Urothelium cell line (cell line): ENCODE measurements around the gene PSMG3.
A peak's percentile ranks its signal among the peaks of the same experiment; 100 is the strongest.

Experiments used
- DNase-seq: peaks from one replicate; pipeline ENCODE4 v3.0.0; 2011; ENCODE audit warnings: low spot score, mixed read lengths
- FAIRE-seq: peaks from 2 replicates; lab custom pipeline; 2011; peaks lifted over from hg19 to GRCh38; lab: Jason Lieb, UNC

The PSMG3 gene

GRCh38 chr7:1580422-1581030 lies 10.7 kb upstream of the PSMG3 start:
- DNase-seq (no peak), FAIRE-seq (no peak)

GRCh38 chr7:1579481-1580421 lies 9.9 kb upstream of the PSMG3 start:
- FAIRE-seq: peak; percentile 96

DNA sequence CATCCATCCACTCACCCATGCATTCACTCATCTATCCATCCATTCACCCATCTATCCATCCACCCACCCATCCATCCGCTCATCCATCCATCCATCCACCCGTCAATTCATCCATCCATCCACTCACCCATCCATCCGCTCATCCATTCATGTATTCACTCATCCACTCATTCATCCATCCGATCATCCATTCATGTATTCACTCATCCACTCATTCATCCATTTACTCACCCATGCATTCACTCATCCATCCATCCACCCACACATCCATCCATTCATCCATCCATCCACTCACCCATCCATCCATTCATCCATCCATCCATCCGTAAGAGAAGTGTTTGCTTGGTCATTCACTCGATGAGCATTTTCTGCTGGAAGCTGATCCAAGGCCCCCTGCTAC lies 8.7 kb upstream of the PSMG3 start:
- FAIRE-seq (no peak), DNase-seq (no peak)

More at GRCh38 chr7:1579481-1580421, 9.9 kb upstream of the PSMG3 start:
- peak; percentile 96 for DNase-seq

DNA sequence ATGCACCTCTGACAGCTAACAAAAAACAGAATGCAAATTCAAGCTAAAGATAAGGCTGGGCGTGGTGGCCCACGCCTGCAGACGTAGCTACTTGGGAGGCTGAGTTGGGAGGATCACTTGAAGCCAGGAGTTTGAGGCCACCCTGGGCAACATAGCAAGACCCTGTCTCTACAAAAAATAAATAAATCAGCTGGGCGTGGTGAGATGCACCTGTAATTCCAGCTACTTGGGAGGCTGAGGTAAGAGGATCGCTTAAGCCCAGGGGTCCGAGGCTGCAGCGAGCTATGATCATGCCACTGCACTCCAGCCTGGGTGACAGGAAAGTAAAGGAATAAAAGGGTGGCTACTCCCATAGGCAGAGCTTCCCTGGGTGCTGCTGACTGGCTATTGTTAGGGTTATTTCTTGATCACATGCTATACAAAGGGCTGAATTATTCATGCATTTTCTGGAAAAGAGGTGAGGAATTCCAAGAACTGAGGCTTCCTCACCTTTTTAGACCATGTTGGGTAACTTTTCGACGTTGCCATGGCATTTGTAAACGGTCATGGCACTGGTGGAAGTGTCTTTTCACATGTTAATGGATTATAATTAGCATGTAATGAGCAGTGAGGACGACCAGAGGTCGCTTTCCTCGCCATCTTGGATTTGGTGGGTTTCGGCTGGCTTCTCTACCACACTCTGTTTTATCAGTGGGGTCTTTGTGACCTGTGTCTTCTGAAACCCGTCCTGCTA lies 6.9 kb upstream of the PSMG3 start:
- DNase-seq (no peak), FAIRE-seq (no peak)

DNA sequence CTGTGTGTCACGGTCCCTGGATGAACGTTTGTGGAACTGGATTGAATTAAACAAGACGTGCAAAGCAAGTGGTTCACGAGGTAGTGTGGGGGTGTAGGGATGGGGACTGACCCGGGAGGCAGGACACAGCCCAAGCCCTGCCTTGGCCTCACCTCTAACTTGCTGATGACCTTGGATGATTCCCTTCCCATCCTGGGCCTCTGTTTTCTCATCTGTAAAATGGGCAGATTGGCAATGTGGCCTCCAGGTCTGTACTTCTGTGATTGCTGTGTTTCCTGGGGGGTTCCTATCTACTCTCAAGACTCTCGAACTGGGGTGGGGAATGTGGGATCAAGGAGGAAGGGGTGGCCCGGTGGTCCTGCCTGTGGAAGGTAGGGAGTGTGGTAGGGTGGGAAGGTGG lies 6.0 kb upstream of the PSMG3 start:
- FAIRE-seq (peak; percentile 52), DNase-seq (no peak)

DNA sequence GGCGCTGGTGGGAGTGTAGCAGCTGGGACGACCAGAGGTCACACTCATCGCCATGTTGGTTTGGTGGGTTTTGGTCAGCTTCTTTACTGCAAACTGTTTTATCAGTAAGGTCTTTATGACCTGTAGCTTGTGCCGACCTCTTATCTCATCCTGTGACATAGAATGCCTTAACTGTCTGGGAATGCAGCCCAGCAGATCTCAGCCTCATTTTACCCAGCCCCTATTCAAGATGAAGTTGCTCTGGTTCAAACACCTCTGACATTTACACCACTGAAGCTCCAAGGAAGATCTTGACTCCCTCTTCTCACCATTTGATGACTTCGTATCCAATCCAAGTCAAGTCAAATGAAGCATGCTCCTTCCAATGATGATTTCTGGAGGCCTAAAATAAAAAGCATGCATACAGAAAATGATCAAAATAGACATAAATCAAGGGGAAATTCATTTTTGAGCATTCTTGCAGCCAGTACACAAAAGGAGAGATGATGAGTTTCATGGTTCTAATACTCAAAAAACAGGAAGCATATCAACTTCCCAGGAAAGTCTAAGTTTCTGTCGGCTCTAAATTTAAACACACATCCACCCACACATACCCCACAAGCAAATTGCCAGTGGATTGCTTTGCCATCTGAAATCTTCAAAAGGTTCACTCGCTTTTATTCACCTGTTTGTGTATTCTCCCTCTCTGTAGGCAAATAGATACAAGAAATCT lies 2.4 kb upstream of the PSMG3 start:
- no peak for DNase-seq
- FAIRE-seq: peak; percentile 80

GRCh38 chr7:1569440-1569832 lies 396 bp downstream of the PSMG3 start:
- FAIRE-seq (peak; percentile 56), DNase-seq (no peak)

GRCh38 chr7:1569016-1569415 lies 816 bp downstream of the PSMG3 start:
- peak; percentile 70 for DNase-seq
- FAIRE-seq: peak; percentile 94

DNA sequence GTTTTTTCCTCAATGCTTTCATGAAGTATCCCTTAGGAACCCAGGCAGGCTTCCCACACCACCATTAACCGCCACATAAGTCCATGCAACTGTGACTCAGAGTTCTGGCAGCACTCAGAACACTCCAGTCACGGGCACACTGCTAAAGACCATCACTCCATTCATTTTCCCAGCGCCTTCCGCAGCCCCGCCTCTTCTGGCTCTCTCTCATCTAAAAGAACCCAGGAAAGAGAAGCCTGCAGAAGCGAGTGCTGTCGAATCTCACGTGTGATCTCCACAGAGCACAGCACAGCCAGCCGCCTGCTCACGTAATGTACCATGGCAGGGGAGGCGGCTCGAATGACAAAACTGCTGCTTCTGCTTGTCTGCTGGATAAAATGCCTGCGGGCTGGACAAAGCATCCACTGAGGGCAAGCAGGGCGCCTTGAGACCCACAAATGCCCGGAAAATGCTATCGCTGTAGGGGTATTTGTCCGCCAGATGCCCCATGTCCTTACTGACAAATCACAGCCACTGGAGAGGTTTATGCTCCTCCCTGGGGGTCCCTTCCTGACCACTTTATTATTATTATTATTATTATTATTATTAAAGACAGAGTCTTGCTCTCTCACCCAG lies 1.8 kb downstream of the PSMG3 start:
- no peak for DNase-seq
- FAIRE-seq: peak; percentile 27

DNA sequence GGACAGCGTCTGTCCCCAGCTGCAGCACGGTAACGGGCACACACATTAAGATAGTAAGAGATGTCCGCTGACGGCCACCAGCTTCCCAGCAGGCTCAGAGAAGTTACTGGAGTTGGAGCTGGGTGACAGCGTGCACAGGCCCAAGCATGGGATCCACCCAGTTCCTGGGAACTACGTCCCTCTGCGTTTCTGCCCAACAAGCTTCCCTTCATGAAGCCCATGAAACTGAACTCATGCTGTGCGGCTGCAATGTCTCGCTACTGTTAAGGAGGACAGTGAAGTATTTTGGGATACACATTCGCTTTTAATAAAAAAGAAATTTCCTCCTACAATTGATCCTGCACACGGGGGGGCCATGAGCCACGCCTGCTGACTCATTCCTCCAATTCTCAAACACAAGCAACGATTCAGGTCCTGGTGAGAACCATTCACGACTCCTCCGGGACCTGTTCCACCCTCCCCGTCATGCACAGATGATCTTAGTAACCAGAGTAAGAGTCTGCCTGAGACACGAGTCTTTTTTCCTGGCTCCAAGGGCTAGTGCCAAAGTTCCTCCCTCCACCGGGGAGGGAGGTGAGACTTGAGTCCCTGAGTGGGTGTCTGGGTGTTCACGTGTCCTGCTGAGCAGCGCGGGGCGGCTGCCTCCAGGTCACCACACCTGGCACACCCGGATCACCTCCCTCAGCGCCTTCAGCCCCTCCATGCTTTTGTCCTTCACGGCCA lies 2.6 kb downstream of the PSMG3 start:
- DNase-seq (no peak), FAIRE-seq (peak; percentile 88)

DNA sequence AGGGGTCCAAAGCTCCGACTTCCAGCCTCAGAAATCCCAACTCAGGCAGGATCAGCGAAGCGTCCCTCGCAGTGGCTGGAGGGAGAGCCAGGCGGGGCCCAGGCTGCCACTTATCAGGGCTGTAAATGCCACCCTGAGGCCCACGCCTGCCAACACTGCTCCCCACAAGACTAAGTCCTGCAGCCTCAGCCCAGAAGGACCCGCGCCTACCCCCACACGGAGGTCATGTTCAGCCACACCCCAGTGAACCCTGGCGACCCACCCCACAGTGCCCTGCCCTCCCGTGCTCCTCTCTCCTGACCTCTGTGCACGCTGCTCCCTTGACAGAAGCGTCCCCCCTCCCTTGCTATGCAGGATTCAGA lies 3.2 kb downstream of the PSMG3 start:
- DNase-seq (no peak), FAIRE-seq (no peak)

DNA sequence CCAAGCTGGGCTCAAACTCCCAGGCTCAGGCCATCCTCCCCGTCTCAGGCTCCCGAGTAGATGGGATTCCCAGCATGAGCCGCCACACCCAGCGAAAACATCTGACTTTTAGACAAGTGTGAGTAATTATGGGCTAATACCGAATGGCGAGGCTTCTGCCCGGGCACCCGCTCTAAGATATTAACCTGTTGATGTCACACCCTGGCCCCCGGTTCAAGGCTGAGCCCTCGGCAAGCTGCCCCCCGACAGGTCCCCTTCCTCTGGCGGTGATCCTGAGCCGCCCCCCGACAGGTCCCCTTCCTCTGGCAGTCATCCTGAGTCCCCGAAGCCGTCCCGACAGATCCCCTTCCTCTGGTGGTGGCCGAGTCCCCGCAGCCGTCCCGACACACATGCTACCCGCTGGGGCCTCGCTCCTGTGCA lies 5.2 kb downstream of the PSMG3 start:
- DNase-seq: no peak

GRCh38 chr7:1563981-1564602 lies 5.7 kb downstream of the PSMG3 start:
- DNase-seq: no peak
- peak; percentile 99 for FAIRE-seq

More for the DNA sequence above, 5.2 kb downstream of the PSMG3 start:
- FAIRE-seq: peak; percentile 48

- FAIRE-seq (no peak), DNase-seq (no peak)
These were observed 7.2 kb downstream of the PSMG3 start for GRCh38 chr7:1562597-1563051.

DNA sequence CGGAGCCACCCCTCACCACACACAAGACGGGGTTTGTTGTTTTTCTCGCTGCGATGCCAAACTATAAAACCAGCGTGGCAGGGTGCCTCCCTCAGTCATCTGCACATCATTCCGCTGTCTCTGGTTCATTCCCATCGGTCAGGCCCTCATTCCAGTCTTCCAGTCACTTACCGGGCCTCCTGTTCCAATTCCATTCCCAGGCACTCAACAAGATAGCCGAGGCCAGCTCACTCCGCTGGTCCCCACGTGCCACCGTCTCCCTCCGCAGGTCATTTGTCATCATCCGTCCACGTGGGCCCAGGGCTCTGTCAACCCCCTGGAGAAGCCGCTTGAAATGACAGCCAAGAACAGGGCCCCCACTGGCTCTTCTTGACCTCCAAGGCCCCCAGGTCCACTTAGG lies 7.7 kb downstream of the PSMG3 start:
- FAIRE-seq: peak; percentile 42

GRCh38 chr7:1561036-1561940 lies 8.5 kb downstream of the PSMG3 start:
- FAIRE-seq (peak; percentile 85), DNase-seq (no peak)

More for the DNA sequence above, 7.7 kb downstream of the PSMG3 start:
- no peak for DNase-seq

GRCh38 chr7:1560620-1561031 lies 9.2 kb downstream of the PSMG3 start:
- DNase-seq: no peak
- FAIRE-seq: peak; percentile 20
